ENCODE measurements around the gene TDRD9. TPM values are rescaled to one million over a fixed set of nuclear protein-coding genes. Genes with fewer than 3 reads are reported as not detected.

TDRD9 gene
- total and polyA plus RNA-seq, 2 of the 4 experiments (the other 2 are of a cell fraction), result 0.07 to 0.18 TPM

DNA sequence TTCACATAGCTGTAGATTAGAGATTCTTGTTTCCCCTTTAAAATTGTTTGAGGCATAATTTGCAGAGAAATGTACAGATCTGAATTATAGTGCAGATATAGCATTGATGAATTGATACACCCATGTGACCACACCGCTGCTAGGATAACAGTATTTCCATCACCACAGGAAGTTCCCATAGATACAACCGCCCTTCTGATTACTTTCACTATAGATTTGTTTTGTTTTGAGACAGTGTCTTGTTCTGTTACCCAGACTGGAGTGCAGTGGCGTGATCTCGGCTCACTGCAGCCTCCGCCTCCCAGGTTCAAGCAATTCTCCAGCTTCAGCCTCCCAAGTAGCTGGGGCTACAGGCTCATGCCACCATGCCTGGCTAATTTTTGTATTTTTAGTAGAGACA, 148.5 kb downstream of the TDRD9 start:
- intact Hi-C loops (cut with micrococcal nuclease), result loop anchor here (10.0 kb wide), 1 partner anchor 272 kb away; no protein-coding TSS in a partner anchor
- POLR2A ChIA-PET (ENCODE audit: unreplicated experiment), result no interaction called here
- Histone ChIP-seq H2AFZ (replicated peaks; ENCODE audit: low read length, poor library complexity) (no peak overlapping the region), H3K23ac (ENCODE audit: low read depth, low read length) (no peak overlapping the region), H2AK9ac (replicated peaks; ENCODE audit: low read depth, low read length, poor library complexity) (no peak overlapping the region), H3K4me1 (ENCODE audit: control insufficient read depth, insufficient read depth, low read length) (no peaks in the 10 kb centered on the region), H3K4me2 (ENCODE audit: low read depth, low read length) (no peak overlapping the region), H3K14ac (replicated peaks; ENCODE audit: low read depth, low read length) (no peak overlapping the region), H3K56ac (ENCODE audit: extremely low read depth, insufficient read depth, low read length) (no peak overlapping the region), H4K91ac (ENCODE audit: insufficient read depth, low read depth, low read length) (no peak overlapping the region), H3K9ac (ENCODE audit: low read depth, low read length) (no peak overlapping the region), H3K79me1 (ENCODE audit: low read depth in 1 of 2, low read length in 2 of 2) (no peaks in the 10 kb centered on the region), H3K27me3 (ENCODE audit: control insufficient read depth, insufficient read depth, low read length) (no peaks in the 10 kb centered on the region), H3K9me3 (ENCODE audit: control insufficient read depth, insufficient read depth, low read length) (no peaks in the 10 kb centered on the region), H2AK5ac (ENCODE audit: low read depth, low read length) (no peak overlapping the region), H4K5ac (ENCODE audit: low read depth, low read length) (no peak overlapping the region), H3K36me3 (ENCODE audit: control insufficient read depth, insufficient read depth, low read length) (no peaks in the 10 kb centered on the region), H3K4ac (ENCODE audit: low read depth, low read length) (no peak overlapping the region), H2BK5ac (ENCODE audit: low read depth, low read length, poor library complexity, severe bottlenecking) (no peak overlapping the region), H3K9me1 (ENCODE audit: insufficient read depth, low read length) (no peaks in the 10 kb centered on the region), H2BK15ac (ENCODE audit: low read depth, low read length) (no peak overlapping the region), H2BK120ac (ENCODE audit: low read depth, low read length) (no peak overlapping the region), H4K20me1 (ENCODE audit: insufficient read depth, low read length) (no peaks in the 10 kb centered on the region), H3K18ac (ENCODE audit: low read depth, low read length) (no peak overlapping the region), H4K8ac (ENCODE audit: low read depth in 2 of 2, low read length in 2 of 2) (no peak overlapping the region), H3K27ac (ENCODE audit: insufficient read depth, low read length) (no peak overlapping the region), H2BK20ac (ENCODE audit: low read depth, low read length) (no peak overlapping the region), H3K4me3 (ENCODE audit: insufficient read depth, low read depth, low read length) (no peak overlapping the region)
- in situ Hi-C loops (cut with MboI; ENCODE audit: low sequenced_read_pairs), result loop anchor here (25.0 kb wide), 2 partner anchors 486 to 561 kb away; no protein-coding TSS in a partner anchor
- no TSS peak for BruUV-seq (replicated peaks)
- dilution Hi-C loops (cut with HindIII; ENCODE audit: low sequenced_read_pairs, unreplicated experiment), result no loop called here
- no peak for DNase-seq
- no CpG with 5 or more reads among the region's 5 CpGs for WGBS, 2 experiments (ENCODE audit: extremely low coverage in 2 of 2, insufficient read length in 1 of 2)
- no peak for ATAC-seq (ENCODE audit: low read depth)
- CTCF ChIA-PET, result interaction anchor here (0.6 to 1.0 kb wide), 2 partner anchors 24 to 246 kb away, joined by 3 to 5 read pairs; no protein-coding TSS in a partner anchor
- no peak for TF ChIP-seq MAZ (IDR thresholded peaks at IDR 0.05; ENCODE audit: borderline replicate concordance, low read depth, low read length)

Data from IMR-90 (cell line).